ENCODE data around the gene DUSP23.

DNA sequence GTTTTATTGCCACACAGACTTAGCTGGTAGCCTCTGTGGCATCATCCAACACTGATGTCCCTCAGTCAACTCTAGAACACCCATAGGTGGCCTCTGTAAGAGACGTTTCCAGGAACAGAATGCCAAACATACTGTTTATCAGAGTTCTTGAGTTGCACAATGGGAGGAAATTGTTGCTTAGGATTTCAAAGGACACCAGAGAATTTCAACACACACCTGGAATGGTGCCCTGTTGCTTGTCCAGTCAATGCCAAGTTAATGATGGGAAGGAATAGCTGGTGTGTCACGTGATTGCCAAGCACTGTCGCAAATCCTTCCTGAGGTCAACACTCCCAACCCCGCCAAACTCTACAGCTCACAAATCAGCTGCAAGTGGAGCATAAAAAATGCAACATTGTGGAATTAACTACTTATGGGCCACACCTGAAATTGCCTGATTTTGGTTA lies 28.6 kb upstream of the DUSP23 start:
- TF ChIP-seq EZH2phosphoT487 (IDR thresholded peaks at IDR 0.05; ENCODE audit: insufficient read depth, low read depth) (no peak), EZH2 (IDR thresholded peaks at IDR 0.05; ENCODE audit: insufficient read depth, poor library complexity, severe bottlenecking) (no peak)

Measured in GM23248 (cell line).